Aorta (tissue), 5 donors: ENCODE data around the gene GRM2. TPM values are rescaled to one million over a fixed set of nuclear protein-coding genes. Genes with fewer than 3 reads are reported as not detected.

Experiments used
- ATAC-seq: fragments of 200-7000 bp; cut with Tn5 transposase; one replicate; pipeline ENCODE4 v1.9.1; 2022; ENCODE audit warnings: moderate library complexity; ENCODE audit not compliant: low FRiP score
- DNase-seq, 2 donors: peaks; one replicate each; pipeline ENCODE4 v3.0.0-alpha.2; 2020
- H3K27ac ChIP-seq, 2 donors: one replicate each; pipeline ENCODE4 v1.5.1; 2013; ENCODE audit warnings: low read length in 2 of 2, mild to moderate bottlenecking in 2 of 2, moderate library complexity in 2 of 2, control low read depth in 1 of 2, inconsistent platforms in 1 of 2, low read depth in 1 of 2
- H3K27me3 ChIP-seq, 2 donors: one replicate each; pipeline ENCODE4 v1.6.1; 2013; ENCODE audit warnings: control low read depth in 1 of 2, low read length in 1 of 2, mild to moderate bottlenecking in 1 of 2, moderate library complexity in 1 of 2; ENCODE audit not compliant: insufficient read depth in 2 of 2, control insufficient read depth in 1 of 2
- H3K36me3 ChIP-seq, 2 donors: one replicate each; pipeline ENCODE4 v1.6.1; 2013; ENCODE audit warnings: control low read depth in 1 of 2, low read length in 1 of 2, mild to moderate bottlenecking in 1 of 2; ENCODE audit not compliant: insufficient read depth in 2 of 2, control insufficient read depth in 1 of 2
- H3K4me1 ChIP-seq, 2 donors: one replicate each; pipeline ENCODE4 v1.6.1; 2013; ENCODE audit warnings: low read length in 2 of 2, control low read depth in 1 of 2, mild to moderate bottlenecking in 1 of 2, moderate library complexity in 1 of 2; ENCODE audit not compliant: insufficient read depth in 2 of 2, control insufficient read depth in 1 of 2
- H3K4me3 ChIP-seq, 2 donors: one replicate each; pipeline ENCODE4 v1.5.1; 2013; ENCODE audit warnings: low read length in 2 of 2, control low read depth in 1 of 2, mild to moderate bottlenecking in 1 of 2
- H3K9me3 ChIP-seq: one replicate; pipeline ENCODE4 v1.6.1; 2013; ENCODE audit warnings: mild to moderate bottlenecking, low read length; ENCODE audit not compliant: control insufficient read depth
- WGBS, 2 donors: extraction: QIAGEN DNeasy Blood & Tissue Kit; methylation state at CpG; one replicate each; pipeline ENCODE4 v1.1.7; 2013; 5-methylcytosine and 5-hydroxymethylcytosine counted together
- intact Hi-C, 2 donors: fragments of 100-400 bp; cut with DNase I; formaldehyde crosslinking; loops; one replicate each; pipeline versions ENCODE4 v1.14.2 to v1.15.0; 2022
- polyA plus RNA-seq, 2 donors: library from polyadenylated mRNA; stranded (reverse); fragments of 200-250 nt; gene quantifications; one replicate each; pipeline ENCODE4 v1.2.3, GENCODE V29; 2013
- total RNA-seq, 2 donors: library from RNA; stranded (reverse); fragmentation: NEBNext Ultra II Directional; extraction: Animal tissue kit (Norgen Biotek cat#: 25700); gene quantifications; one replicate each; pipeline ENCODE4 v1.2.1, GENCODE V29; 2021
- donor health status: healthy with polysubstance abuse.
- donor health status: Bipolar disorder and iron deficiency.
- donor health status: DM: no; HTN: no; CAD: no.
- donor health status: DM: no; HTN: no; CAD: no.
- donor health status: DM: yes; HTN: yes; CAD: no.

Gene GRM2
- total and polyA plus RNA-seq, 4 donors, result 0.18 to 0.87 (median 0.52) TPM; not detected in 1

DNA sequence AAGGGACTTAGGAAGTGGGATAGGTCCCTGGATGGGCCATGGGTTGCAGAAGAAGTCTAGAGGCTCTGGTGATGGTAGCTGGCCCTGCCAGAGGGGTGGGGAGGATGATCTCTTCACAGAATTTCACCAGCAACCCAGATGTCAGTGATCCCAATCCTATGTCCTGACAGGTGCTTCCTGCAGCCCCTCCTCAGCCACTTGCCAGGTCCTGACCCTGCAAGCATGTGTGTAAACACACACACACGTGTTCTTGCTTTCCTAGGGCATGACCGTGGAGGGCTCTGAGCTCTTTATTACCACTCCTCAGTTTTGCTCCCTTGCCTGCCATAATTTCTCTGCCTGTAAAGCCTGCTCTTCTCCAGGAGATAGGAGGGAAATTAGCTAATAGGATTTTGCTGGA is 23.3 kb upstream of the GRM2 start:
- H3K9me3 ChIP-seq, result no peaks in the 10 kb centered on the region
- intact Hi-C loops, result no loop called here
- DNase-seq (no peak), ATAC-seq (no peak)
- H3K27ac ChIP-seq, result no peak overlapping the region
- H3K27me3 ChIP-seq, result no peaks in the 10 kb centered on the region
- no peaks in the 10 kb centered on the region for H3K36me3 ChIP-seq
- 78 to 80% methylated on average over 2 of the region's 2 CpGs for WGBS, 2 donors
- no peaks in the 10 kb centered on the region for H3K4me1 ChIP-seq
- no peak overlapping the region for H3K4me3 ChIP-seq

DNA sequence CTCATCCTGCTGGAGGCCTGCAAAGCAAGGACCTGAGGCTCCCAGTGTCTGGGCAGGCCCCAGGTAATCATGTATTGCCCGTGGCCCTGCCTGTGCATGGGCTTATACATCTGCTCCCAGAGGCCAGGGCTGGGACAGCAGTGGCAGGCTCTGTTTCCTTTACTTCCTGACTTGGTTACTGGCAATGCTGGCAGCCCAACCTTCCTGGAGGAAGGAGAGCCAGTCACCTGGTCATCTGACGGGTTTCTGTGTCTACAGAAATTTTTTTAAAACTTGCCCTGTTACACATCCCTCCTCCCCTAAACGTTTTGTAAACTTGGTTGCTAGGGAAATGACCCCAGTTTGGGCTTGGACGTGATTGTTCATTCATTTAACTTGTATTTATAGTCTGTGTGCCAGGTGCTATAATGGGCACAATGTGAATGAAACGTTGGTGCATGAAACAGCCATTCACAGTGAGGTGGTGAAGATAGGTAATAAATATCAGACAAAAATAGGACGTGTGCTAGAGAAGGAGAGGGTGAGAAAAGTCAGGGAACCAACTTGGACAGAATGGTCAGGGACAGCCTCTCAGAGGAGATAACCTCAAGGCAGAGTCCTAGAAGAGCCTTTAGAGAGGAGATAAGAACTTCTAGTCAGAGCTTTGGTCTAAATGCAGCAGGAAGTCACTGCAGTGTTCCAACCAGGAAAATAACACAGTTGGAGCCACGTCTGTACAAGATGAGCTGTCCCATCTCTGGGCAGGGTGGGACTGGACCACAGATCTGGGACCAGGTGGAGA is 21.7 kb upstream of the GRM2 start:
- Histone ChIP-seq H3K4me3 (no peak overlapping the region), H3K4me1 (no peaks in the 10 kb centered on the region), H3K36me3 (no peaks in the 10 kb centered on the region), H3K9me3 (no peaks in the 10 kb centered on the region), H3K27me3 (no peaks in the 10 kb centered on the region), H3K27ac (no peak overlapping the region)
- intact Hi-C loops, result no loop called here
- 66 to 67% methylated on average over 7 of the region's 7 CpGs for WGBS, 2 donors
- DNase-seq (no peak), ATAC-seq (no peak)

DNA sequence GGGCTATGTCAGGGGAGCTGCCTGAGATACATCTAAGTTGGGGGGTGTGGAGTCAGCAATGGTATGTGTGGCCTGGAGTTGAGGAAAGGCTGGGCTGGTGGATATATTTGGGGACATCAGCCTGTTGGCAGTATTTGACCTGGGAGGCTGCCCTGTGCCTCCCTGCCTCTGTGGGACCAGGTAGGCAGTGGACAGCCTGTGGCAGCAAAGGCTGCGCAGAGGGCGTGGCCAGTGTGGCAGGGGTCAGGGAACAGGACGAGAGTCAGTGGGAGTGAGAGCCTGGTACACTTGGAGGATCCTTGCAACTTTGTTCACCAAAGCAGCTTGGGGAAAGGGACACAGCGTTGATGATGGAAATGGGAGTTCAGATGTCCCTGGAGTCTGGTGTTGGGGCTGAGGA is 20.8 kb upstream of the GRM2 start:
- intact Hi-C loops, result no loop called here
- ATAC-seq, result no peak
- DNase-seq, result no peak
- H3K4me1 ChIP-seq, result no peaks in the 10 kb centered on the region
- H3K4me3 ChIP-seq, result no peak overlapping the region
- no peaks in the 10 kb centered on the region for H3K27me3 ChIP-seq
- no peaks in the 10 kb centered on the region for H3K9me3 ChIP-seq
- no peak overlapping the region for H3K27ac ChIP-seq
- H3K36me3 ChIP-seq, result no peaks in the 10 kb centered on the region
- WGBS, 2 donors, result 93 to 97% methylated on average over 4 of the region's 4 CpGs

DNA sequence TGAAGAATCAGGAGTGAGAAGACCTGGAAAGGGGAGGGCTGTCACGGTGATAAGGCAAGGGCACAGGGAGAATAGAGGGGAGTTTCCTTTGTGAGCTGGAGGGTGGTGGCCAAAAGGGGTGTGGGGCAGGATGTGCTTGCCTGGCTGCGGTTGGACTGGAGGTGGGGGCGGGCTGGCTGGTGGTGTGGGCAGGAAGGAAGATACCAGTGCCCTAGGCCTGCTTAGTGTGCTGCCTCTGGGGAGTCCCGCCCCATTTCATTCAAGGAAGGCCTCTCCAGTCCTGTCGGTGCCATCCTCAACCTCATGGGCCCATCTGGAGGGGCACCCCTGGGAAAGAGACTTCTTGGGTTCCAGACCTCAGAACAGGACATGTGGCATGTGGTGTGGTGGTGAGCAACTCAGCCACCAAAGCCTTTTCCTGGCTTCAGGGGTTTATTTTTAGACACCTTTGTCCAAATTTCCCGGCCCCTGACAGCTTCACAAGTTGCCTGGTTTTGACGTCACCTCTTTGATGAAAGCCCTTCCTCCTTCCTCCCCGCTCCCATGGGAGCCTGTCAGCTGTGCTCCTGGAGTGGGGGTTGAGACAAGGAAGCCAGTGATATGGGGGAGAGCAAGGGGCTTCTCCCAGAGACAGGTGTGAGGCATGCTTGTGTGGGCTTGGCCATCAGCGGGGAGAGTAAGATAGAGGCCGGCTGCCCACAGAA is 20.2 kb upstream of the GRM2 start:
- peaks cover 0 to 4% of the 10 kb centered on the region in 2 donors for H3K36me3 ChIP-seq
- H3K4me3 ChIP-seq, result no peak overlapping the region
- intact Hi-C loops, result no loop called here
- no peaks in the 10 kb centered on the region for H3K27me3 ChIP-seq
- no peaks in the 10 kb centered on the region for H3K9me3 ChIP-seq
- DNase-seq (peak in 1 of 2 donors; percentile 70), ATAC-seq (peak; percentile 9)
- H3K4me1 ChIP-seq, result no peaks in the 10 kb centered on the region
- no peak overlapping the region for H3K27ac ChIP-seq
- WGBS, 2 donors, result 55 to 64% methylated on average over 10 of the region's 10 CpGs

DNA sequence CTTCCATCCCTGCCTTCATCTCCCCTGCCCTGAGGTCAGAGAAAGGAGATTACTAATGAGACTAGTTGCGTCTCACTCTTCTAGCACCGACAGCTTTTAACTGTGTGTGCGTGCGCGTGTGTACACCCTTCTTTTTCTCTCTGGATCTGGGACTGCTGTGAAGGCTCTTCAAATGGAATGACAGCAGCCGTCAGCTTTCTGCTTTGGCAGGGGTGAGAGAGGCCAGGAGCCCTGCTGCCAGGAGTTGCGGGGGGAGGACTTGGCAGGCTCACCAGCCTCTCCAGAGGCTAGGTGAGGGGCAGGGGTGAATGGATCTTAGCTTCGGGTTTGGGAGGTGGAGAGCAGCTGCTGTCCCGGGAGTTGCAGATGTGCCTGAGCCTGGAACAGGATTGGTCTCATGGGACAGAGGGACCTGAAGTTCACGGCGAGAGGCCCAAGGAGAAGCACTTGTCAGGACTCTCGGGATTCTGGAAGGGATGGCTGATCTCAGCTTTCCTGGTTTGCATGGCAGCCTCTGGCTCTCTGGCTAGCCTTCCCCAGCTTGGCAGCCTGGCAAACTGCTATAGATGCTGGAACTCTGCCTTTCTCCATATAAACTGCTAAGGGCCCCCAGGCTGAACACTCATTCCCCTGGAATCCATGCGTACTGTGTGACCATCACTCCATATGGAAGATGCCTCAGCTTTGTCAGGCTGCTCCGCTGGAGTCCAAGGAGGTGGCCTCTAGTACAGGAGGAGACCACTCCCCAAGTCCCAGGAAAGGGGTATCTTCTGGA is 19.2 kb upstream of the GRM2 start:
- 39 to 46% methylated on average over 14 of the region's 14 CpGs for WGBS, 2 donors
- Histone ChIP-seq H3K4me1 (no peaks in the 10 kb centered on the region), H3K9me3 (no peaks in the 10 kb centered on the region), H3K36me3 (peaks cover 0 to 4% of the 10 kb centered on the region in 2 donors), H3K27ac (no peak overlapping the region), H3K27me3 (no peaks in the 10 kb centered on the region), H3K4me3 (no peak overlapping the region)
- intact Hi-C loops, result no loop called here
- DNase-seq (no peak), ATAC-seq (no peak)

DNA sequence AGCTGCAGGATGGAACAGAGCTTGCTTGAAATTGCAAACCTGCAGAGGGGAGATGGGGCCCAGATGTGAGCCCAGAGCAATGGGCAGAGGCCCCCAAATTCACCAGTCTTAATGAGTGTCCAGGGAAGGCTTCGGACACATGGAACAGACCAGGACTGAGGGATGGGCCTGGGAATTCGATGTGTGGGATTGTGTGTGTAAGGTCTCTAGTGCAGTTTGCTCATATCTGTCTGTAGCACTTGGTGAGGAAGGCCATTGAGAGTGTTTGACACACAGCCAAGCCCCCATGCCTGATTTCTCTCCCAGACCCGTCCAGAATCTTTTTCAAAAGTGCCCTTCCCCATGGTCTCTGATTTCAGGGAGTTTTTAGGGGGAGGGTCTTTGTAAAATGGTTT is 18.7 kb upstream of the GRM2 start:
- intact Hi-C loops, result no loop called here
- Histone ChIP-seq H3K27me3 (no peaks in the 10 kb centered on the region), H3K9me3 (no peaks in the 10 kb centered on the region), H3K27ac (no peak overlapping the region), H3K4me1 (no peaks in the 10 kb centered on the region), H3K36me3 (peaks cover 0 to 4% of the 10 kb centered on the region in 2 donors), H3K4me3 (no peak overlapping the region)
- ATAC-seq (no peak), DNase-seq (no peak)
- 91 to 93% methylated on average over 3 of the region's 3 CpGs for WGBS, 2 donors

DNA sequence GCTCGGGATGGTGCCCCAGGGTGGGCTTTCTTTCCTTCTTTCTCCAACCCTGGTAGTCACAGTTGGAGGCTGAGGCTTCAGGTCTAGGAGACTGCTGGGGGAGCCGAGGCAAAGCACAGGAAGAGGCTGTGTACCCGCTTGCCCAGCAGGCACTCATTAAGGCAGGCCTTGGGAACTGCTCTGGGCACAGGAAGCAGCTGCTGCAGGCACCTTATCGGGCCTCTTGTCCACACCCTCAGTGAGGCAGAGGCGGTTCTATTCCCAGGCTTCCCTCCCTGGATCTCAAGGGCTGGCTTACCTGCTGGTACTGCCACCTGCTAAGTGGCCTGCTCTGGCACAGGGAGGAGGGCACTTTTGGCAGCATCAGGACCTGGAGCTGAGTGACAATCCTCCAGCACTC is 15.8 kb upstream of the GRM2 start:
- H3K9me3 ChIP-seq, result no peaks in the 10 kb centered on the region
- ATAC-seq (no peak), DNase-seq (no peak)
- 79 to 89% methylated on average over 5 of the region's 5 CpGs for WGBS, 2 donors
- intact Hi-C loops, result no loop called here
- no peak overlapping the region for H3K4me3 ChIP-seq
- H3K27ac ChIP-seq, result no peak overlapping the region
- peaks cover 0 to 4% of the 10 kb centered on the region in 2 donors for H3K36me3 ChIP-seq
- H3K27me3 ChIP-seq, result no peaks in the 10 kb centered on the region
- no peaks in the 10 kb centered on the region for H3K4me1 ChIP-seq

DNA sequence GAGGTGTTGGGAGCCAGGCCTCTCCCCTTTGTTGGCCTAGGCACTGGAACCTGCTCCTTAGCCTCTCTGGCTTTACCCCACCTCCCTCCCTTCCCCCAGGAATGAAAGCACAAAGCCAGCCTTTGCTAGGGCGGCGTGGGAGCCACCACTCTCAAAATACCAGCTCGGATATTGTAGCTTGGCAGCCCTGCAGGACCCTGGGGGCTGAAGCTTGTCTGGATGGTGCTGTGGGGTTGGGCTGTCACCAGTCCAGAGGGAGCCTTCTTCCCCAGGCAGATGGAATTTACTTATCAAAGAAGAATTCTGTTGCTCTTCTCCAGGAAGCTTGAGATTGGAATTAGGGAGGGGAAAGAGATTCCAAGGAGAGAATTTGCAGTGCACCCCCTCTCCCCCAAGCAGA is 14.9 kb upstream of the GRM2 start:
- Histone ChIP-seq H3K27ac (no peak overlapping the region), H3K4me3 (no peak overlapping the region), H3K27me3 (no peaks in the 10 kb centered on the region), H3K9me3 (no peaks in the 10 kb centered on the region), H3K36me3 (peaks cover 0 to 4% of the 10 kb centered on the region in 2 donors), H3K4me1 (no peaks in the 10 kb centered on the region)
- intact Hi-C loops, result no loop called here
- 65 to 68% methylated on average over 3 of the region's 3 CpGs for WGBS, 2 donors
- no peak for ATAC-seq
- no peak for DNase-seq
